NCI-H2196 treated with DMSO at 0.1 percent for 48 hours (cell line): ENCODE data around the gene RRP12.
A peak's percentile ranks its signal among the peaks of the same experiment; 100 is the strongest.

Source experiments
- DNase-seq: peaks from one replicate; lab custom pipeline; 2025; ENCODE audit not compliant: unreplicated experiment; lab: John Stamatoyannopoulos, UW

RRP12 gene

DNA sequence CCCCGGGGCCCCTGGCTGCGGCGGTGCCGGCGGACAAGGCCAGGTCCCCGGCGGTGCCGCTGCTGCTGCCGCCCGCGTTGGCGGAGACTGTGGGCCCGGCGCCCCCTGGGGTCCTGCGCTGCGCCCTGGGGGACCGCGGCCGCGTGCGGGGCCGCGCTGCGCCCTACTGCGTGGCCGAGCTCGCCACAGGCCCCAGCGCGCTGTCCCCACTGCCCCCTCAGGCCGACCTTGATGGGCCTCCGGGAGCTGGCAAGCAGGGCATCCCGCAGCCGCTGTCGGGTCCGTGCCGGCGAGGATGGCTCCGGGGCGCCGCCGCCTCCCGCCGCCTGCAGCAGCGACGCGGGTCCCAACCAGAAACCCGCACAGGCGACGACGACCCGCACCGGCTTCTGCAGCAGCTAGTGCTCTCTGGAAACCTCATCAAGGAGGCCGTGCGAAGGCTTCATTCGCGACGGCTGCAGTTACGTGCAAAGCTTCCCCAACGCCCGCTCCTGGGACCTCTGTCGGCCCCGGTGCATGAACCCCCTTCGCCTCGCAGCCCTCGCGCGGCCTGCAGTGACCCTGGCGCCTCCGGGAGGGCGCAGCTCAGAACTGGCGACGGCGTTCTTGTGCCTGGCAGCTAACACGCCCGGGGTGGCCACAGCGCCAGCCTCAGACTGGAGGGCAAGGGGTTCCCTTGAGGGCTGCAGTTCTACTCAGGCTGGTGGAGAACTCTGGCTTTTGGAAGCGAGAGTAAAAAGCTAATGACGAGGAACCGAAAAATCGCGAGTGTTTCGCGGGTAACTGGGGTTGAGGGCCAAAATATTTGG is 81.3 kb downstream of the RRP12 start:
- DNase-seq, result no peak

DNA sequence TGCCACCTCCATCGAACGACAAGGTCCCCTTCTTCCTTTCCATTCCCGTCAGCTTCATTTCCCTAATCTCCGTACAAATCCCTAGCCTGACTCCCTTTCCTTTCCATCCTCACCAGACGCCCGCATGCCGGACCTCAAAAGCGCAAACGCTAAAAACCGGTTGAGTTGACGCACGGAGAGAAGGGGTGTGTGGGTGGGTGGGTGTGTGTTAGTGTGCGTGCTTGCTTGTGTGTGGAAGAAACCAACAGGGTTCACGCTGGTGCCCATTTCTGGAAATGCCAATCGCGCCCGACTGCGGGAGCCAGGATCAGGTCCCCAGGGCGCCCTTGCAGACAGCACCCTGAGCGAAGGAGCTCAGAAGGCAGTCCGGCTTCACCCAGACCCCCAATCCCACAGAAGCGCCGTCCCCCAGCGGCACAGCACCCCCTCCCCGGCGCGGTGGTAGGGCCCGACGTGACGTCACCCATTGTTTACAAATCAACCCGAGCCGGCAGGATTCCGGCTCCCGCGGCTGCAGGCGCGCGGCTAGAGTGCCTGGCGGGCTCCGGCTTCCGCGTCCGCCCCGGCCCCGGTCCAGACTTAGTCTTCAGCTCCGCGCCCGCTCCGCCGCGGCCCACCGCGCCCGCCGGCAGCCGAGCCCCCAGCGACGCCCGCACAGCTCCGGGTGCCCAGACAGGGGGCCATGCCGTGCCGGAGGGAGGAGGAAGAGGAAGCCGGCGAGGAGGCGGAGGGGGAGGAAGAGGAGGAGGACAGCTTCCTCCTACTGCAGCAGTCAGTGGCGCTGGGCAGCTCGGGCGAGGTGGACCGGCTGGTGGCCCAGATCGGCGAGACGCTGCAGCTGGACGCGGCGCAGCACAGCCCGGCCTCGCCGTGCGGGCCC is 82.1 kb downstream of the RRP12 start, which contains the start of gene FRAT1:
TSS of gene FRAT1 (plus strand) at position 500 of the 880 bp plus-strand sequence. CDS start at position 683, 183 bp downstream.
- peak; percentile 31 for DNase-seq

DNA sequence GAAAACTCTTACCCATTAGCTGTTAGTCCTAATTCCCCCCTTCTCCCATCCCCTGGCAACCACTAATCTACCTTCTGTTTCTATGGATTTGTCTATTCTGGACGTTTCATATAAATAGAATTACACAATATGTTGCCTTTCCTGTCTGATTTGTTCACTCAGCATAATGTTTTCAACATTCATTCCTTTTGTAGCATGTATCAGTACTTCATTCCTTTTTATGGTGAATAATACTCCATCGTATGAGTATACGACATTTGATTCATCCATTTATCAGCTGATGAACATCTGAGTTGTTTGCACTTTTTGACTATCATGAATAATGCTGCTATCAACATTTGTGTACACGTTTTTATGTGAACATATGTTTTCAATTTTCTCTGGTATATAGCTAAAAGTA is 86.5 kb downstream of the RRP12 start:
- no peak for DNase-seq

DNA sequence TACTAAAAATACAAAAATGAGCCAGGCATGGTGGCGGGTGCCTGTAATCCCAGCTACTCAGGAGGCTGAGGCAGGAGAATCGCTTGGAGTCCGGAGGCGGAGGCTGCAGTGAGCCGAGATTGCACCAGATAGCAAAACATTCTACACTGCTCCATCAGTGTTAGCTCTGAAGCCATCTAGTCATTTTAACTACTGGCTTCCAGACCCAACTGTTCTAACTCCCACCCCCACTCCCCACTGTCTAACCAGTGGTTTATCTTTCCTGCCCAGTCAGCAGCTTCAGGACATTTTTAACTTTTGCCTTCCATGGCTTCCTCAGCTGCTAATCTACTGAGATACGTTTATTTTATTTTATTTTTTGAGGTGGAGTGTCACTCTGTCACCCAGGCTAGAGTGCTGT is 88.2 kb downstream of the RRP12 start:
- no peak for DNase-seq

DNA sequence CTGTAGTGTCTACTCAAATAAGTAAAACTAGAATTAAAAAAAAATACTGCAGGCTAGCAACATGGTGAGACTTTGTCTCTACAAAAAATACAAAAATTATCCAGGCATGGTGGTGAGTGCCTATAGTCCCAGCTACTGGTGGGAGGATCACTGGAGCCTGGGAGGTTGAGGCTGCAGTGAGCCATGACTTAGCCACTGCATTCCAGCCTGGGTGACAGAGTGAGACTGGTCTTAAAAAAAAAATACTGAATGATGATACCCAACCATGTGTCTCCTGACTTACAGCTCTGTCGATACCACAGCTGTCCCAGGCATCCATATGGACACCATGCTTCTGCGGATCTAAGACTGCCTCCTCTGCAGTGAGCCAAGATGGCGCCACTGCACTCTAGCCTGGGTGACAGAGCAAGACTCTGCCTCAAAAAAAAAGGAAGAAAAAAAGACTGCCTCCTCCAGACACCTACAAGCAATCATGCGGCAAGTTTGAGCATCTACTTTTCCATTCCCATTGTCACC is 90.0 kb downstream of the RRP12 start:
- no peak for DNase-seq

DNA sequence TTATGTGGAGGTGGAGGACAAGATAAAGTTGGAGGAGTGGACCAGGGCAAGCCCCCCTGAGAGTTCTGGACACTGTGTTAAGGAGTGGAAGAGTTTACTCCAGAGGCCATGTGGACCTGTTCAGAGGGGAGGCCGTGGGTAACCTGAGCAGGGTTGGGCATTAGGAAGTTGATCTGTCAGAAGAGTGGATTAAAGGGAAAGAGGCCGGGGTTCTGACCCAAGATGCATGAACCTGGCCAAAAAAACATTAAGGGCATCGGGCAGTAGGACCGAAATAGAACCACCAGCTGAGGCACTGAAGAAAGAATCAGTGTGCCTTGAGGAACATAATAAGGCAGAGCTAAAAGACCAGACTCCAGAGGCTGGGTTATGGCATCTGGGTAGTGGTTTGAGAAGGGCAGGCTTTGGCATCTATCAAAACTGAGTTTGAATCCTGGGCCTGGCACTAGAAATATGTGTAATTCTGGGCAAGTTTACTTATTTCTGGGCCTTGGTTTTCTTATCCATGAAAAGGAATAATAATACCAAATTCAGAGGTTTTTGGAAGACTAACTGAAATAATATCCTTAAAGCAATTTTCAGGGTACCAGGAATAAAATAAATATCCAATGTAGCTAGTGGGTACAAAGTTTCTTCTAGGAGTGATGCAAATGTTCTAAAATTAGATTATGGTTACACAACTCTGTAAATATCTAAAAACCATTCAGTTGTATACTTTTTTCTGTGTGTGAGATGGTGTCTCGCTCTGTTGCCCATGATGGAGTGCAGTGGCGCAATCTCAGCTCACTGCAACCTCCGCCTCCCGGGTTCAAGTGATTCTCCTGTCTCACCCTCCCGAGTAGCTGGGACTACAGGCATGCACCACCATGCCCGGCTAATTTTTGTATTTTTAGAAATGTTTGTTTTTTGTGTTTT is 93.0 kb downstream of the RRP12 start:
- DNase-seq, result no peak

DNA sequence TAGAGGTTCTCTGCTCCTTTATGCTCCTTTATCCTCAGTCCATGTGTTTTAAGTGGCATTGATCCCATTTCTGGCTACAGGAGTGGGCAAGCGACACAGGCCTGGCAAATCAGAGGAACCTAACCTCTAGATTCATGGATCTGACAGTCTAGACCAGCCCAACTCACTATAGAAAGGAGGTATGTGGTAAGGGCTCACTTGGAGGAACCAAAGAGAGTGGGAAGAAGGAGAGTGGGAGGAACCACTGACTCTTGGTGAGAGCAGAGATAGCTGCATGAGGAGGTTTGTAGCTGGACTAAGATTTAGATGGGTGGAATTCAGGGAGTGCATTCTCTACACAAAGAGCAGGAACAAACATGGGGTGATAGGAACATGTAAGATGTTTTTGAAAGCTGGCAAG is 93.7 kb downstream of the RRP12 start:
- DNase-seq, result no peak
